HepG2 (cell line): ENCODE data around the gene SFXN5. TPM values are rescaled to one million over a fixed set of nuclear protein-coding genes. Genes with fewer than 3 reads are reported as not detected.

ENCODE experiments used
- ATF3 ChIP-seq: sonication (generic); formaldehyde crosslinking; IDR thresholded peaks from 2 replicates; pipeline ENCODE4 v1.4.0; 2020; ENCODE audit warnings: missing genetic modification reagents
- BRF2 ChIP-seq: sonication (generic); formaldehyde crosslinking; IDR thresholded peaks from 2 replicates; pipeline ENCODE4 v1.8.1; 2022; ENCODE audit warnings: mild to moderate bottlenecking, missing genetic modification reagents
- CBX5 ChIP-seq: sonication (generic); formaldehyde crosslinking; IDR thresholded peaks from 2 replicates; pipeline ENCODE4 v1.4.0; 2020; ENCODE audit warnings: missing genetic modification reagents, borderline replicate concordance
- DNMT1 ChIP-seq: sonication (generic); formaldehyde crosslinking; IDR thresholded peaks from 2 replicates; pipeline ENCODE4 v1.5.1; 2020; ENCODE audit warnings: mild to moderate bottlenecking, missing genetic modification reagents
- DR1 ChIP-seq: sonication (generic); formaldehyde crosslinking; IDR thresholded peaks from 2 replicates; pipeline ENCODE4 v1.8.0; 2021; ENCODE audit warnings: mild to moderate bottlenecking, missing genetic modification reagents, inconsistent platforms
- ELF3 ChIP-seq: IDR thresholded peaks from 2 replicates; pipeline ENCODE4 v1.6.1; 2016; ENCODE audit warnings: missing genetic modification reagents, missing compliant biosample characterization
- ELF4 ChIP-seq: sonication (generic); formaldehyde crosslinking; IDR thresholded peaks from 2 replicates; pipeline ENCODE4 v1.5.0; 2020; ENCODE audit warnings: missing genetic modification reagents, mild to moderate bottlenecking, moderate library complexity, borderline replicate concordance
- ETV5 ChIP-seq: IDR thresholded peaks from 2 replicates; pipeline ENCODE4 v1.6.1; 2018; ENCODE audit warnings: missing biosample characterization, missing genetic modification reagents, inconsistent platforms, borderline replicate concordance
- HNF4G ChIP-seq, 2 experiments: sonication (generic) in 1 of 2; formaldehyde crosslinking in 1 of 2; IDR thresholded peaks; 2 replicates each; pipeline versions ENCODE4 v1.4.0 to v1.6.1; 2011 to 2020; ENCODE audit warnings: borderline replicate concordance in 2 of 2, low read depth in 2 of 2, mild to moderate bottlenecking in 2 of 2, low read length in 1 of 2, missing genetic modification reagents in 1 of 2, moderate library complexity in 1 of 2
- KLF11 ChIP-seq: IDR thresholded peaks from 2 replicates; pipeline ENCODE4 v1.6.1; 2016; ENCODE audit warnings: missing compliant biosample characterization
- MTERF4 ChIP-seq: sonication (generic); formaldehyde crosslinking; IDR thresholded peaks from 2 replicates; pipeline ENCODE4 v1.8.0; 2023; ENCODE audit warnings: mild to moderate bottlenecking, missing genetic modification reagents
- NCOA2 ChIP-seq: sonication (generic); formaldehyde crosslinking; IDR thresholded peaks from 2 replicates; pipeline ENCODE4 v1.8.0; 2022; ENCODE audit warnings: inconsistent platforms
- PBX2 ChIP-seq: IDR thresholded peaks from 2 replicates; pipeline ENCODE4 v1.6.1; 2016; ENCODE audit warnings: control low read depth
- POLR2A ChIP-seq, 2 experiments: IDR thresholded peaks; 2 replicates each; pipeline ENCODE4 v1.6.1; 2011; ENCODE audit warnings: low read depth in 2 of 2, low read length in 2 of 2, mild to moderate bottlenecking in 1 of 2, moderate library complexity in 1 of 2; ENCODE audit not compliant: insufficient read depth in 1 of 2
- REXO4 ChIP-seq: sonication (generic); formaldehyde crosslinking; IDR thresholded peaks from 2 replicates; pipeline ENCODE4 v1.8.0; 2022; ENCODE audit warnings: missing genetic modification reagents, mild to moderate bottlenecking, borderline replicate concordance
- RFX5 ChIP-seq: IDR thresholded peaks from 2 replicates; pipeline ENCODE4 v1.6.1; 2011; ENCODE audit warnings: low read depth, low read length, improper control_type of control experiment
- SRY ChIP-seq: sonication (generic); formaldehyde crosslinking; IDR thresholded peaks from 2 replicates; pipeline ENCODE4 v1.8.0; 2022; ENCODE audit warnings: mild to moderate bottlenecking, missing genetic modification reagents
- TIGD3 ChIP-seq: sonication (generic); formaldehyde crosslinking; IDR thresholded peaks from 2 replicates; pipeline ENCODE4 v1.5.1; 2020; ENCODE audit warnings: mild to moderate bottlenecking, missing genetic modification reagents, borderline replicate concordance
- TP53 ChIP-seq: sonication (generic); formaldehyde crosslinking; conservative IDR thresholded peaks from 2 replicates; pipeline ENCODE4 v1.4.0; 2020; ENCODE audit warnings: missing genetic modification reagents
- ZBTB7A ChIP-seq: sonication (generic); formaldehyde crosslinking; IDR thresholded peaks from 2 replicates; pipeline ENCODE4 v1.8.0; 2022; ENCODE audit warnings: mild to moderate bottlenecking, missing genetic modification reagents
- ZFP1 ChIP-seq: IDR thresholded peaks from 2 replicates; pipeline ENCODE4 v1.6.1; 2016
- ZNF143 ChIP-seq: sonication (generic); formaldehyde crosslinking; IDR thresholded peaks from 2 replicates; pipeline ENCODE4 v1.4.0; 2020; ENCODE audit warnings: missing genetic modification reagents
- ZNF251 ChIP-seq: sonication (generic); formaldehyde crosslinking; IDR thresholded peaks from 2 replicates; pipeline ENCODE4 v1.9.0; 2021; ENCODE audit warnings: mild to moderate bottlenecking, missing genetic modification reagents
- ZNF260 ChIP-seq: sonication (generic); formaldehyde crosslinking; IDR thresholded peaks from 2 replicates; pipeline ENCODE4 v1.4.0; 2020; ENCODE audit warnings: missing genetic modification reagents, low read depth, mild to moderate bottlenecking, borderline replicate concordance
- ZNF644 ChIP-seq: IDR thresholded peaks from 2 replicates; pipeline ENCODE4 v1.6.1; 2016; ENCODE audit warnings: low read depth
- ZNF775 ChIP-seq: sonication (generic); formaldehyde crosslinking; IDR thresholded peaks from 2 replicates; pipeline ENCODE4 v1.4.0; 2020; ENCODE audit warnings: missing genetic modification reagents, mild to moderate bottlenecking, moderate library complexity, borderline replicate concordance
- polyA plus RNA-seq, 8 experiments: library from polyadenylated mRNA; depleted of rRNA in 3 of 8; stranded (reverse) in 7 of 8; unstranded in 1 of 8; fragments of >200 nt; fragmentation: Illumina TruSeq in 4 of 8; extraction: Trizol in 4 of 8; gene quantifications; 2 replicates each; pipeline versions ENCODE4 v1.2.1 to v1.2.3, GENCODE V29; 2011 to 2016; ENCODE audit warnings: low read depth in 4 of 8, missing spikeins in 1 of 8, mixed read lengths in 1 of 8; ENCODE audit not compliant: insufficient read depth in 1 of 8
- total RNA-seq, 5 experiments: library from RNA; depleted of rRNA; stranded (reverse); fragments of >200 nt; fragmentation: Illumina TruSeq; extraction: Trizol; gene quantifications; 2 replicates each; pipeline ENCODE4 v1.2.3, GENCODE V29; 2016; ENCODE audit warnings: low read depth in 1 of 5

The SFXN5 gene
- total and polyA plus RNA-seq, 2 of the 13 experiments (the other 11 are each of a cell fraction or from before 2014, with no cell fraction given): 34.9 to 37.4 TPM

GRCh38 chr2:73072129-73072395 is 550 bp upstream of the SFXN5 start (continued):
- TF ChIP-seq POLR2A (IDR thresholded peaks at IDR 0.05; ENCODE audit: insufficient read depth in 1 of 2, low read depth in 2 of 2, low read length in 2 of 2): peak in 1 of 2 experiments; percentile 57; a peak in 1 of 4 replicates
- no peak for TF ChIP-seq REXO4 (CRISPR knock-in tag)
- no peak for TF ChIP-seq PBX2 (CRISPR knock-in tag)
- 0 out of 2 replicates have a peak, but pooled peaks have one; percentile 46 for TF ChIP-seq ELF4
- TF ChIP-seq ZNF644 (CRISPR knock-in tag): no peak
- 0 out of 2 replicates have a peak, but pooled peaks have one; percentile 36 for TF ChIP-seq HNF4G (IDR thresholded peaks at IDR 0.05; ENCODE audit: borderline replicate concordance, low read depth, low read length)
- TF ChIP-seq HNF4G (CRISPR knock-in tag; IDR thresholded peaks at IDR 0.05; ENCODE audit: borderline replicate concordance, low read depth): no peak; the same call in 1 of the 2 replicates
- TF ChIP-seq ZNF251: peak; percentile 23; the same call in 1 of the 2 replicates
- peak; percentile 73 for TF ChIP-seq ELF3 (CRISPR knock-in tag)
- TF ChIP-seq TIGD3: no peak
- TF ChIP-seq ETV5 (CRISPR knock-in tag): no peak
- no peak for TF ChIP-seq KLF11 (CRISPR knock-in tag)
- TF ChIP-seq DNMT1 (CRISPR knock-in tag): no peak
- TF ChIP-seq CBX5 (CRISPR knock-in tag): no peak
- 0 out of 2 replicates have a peak, but pooled peaks have one; percentile 44 for TF ChIP-seq ZBTB7A (CRISPR knock-in tag)
- TF ChIP-seq MTERF4 (CRISPR knock-in tag): peak; percentile 13; the same call in 1 of the 2 replicates
- no peak for TF ChIP-seq ZNF775 (CRISPR knock-in tag)
- TF ChIP-seq ZNF260 (CRISPR knock-in tag): 0 out of 2 replicates have a peak, but pooled peaks have one; percentile 79
- no peak for TF ChIP-seq RFX5
- no peak for TF ChIP-seq BRF2
- no peak for TF ChIP-seq SRY (CRISPR knock-in tag)
- no peak for TF ChIP-seq ZNF143
- TF ChIP-seq ATF3 (CRISPR knock-in tag): 0 out of 2 replicates have a peak, but pooled peaks have one; percentile 5
- TF ChIP-seq NCOA2 (CRISPR knock-in tag): no peak
- no peak for TF ChIP-seq DR1 (CRISPR knock-in tag)
- peak; percentile 83; the same call in 1 of the 2 replicates for TF ChIP-seq TP53 (CRISPR knock-in tag)
- TF ChIP-seq ZFP1 (CRISPR knock-in tag): 0 out of 2 replicates have a peak, but pooled peaks have one; percentile 31
